AG04450 (cell line): ENCODE measurements around the gene DEFB132. TPM values are rescaled to one million over a fixed set of nuclear protein-coding genes. Genes with fewer than 3 reads are reported as not detected.

Experiments used
- CTCF ChIA-PET: fragments of 300-600, 350-600 bp; formaldehyde crosslinking; extraction: SDS; loops from one replicate; lab custom pipeline; 2022; ENCODE audit warnings: antibody characterized with exemption, inconsistent platforms; lab: Charles Lee
- POLR2A ChIA-PET: fragments of 350-600 bp; formaldehyde crosslinking; extraction: SDS; loops from one replicate; lab custom pipeline; 2021; ENCODE audit warnings: antibody characterized with exemption, inconsistent platforms; lab: Yijun Ruan, JAX
- DNase-seq: peaks from one replicate; pipeline ENCODE4 v3.0.0-alpha.2; 2011; ENCODE audit warnings: low read depth, low spot score
- H3K27ac ChIP-seq: one replicate; pipeline ENCODE4 v1.5.1; 2012; ENCODE audit warnings: low read depth, low read length, control low read depth
- H3K27me3 ChIP-seq: one replicate; pipeline ENCODE4 v1.6.0; 2012; ENCODE audit warnings: low read length; ENCODE audit not compliant: control insufficient read depth, insufficient read depth
- H3K4me3 ChIP-seq: 2 replicates; pipeline ENCODE4 v1.5.1; 2011; ENCODE audit warnings: mild to moderate bottlenecking, low read depth, low read length, control low read depth
- H3K9me3 ChIP-seq: 2 replicates; pipeline ENCODE4 v1.5.1; 2012; ENCODE audit warnings: low read length; ENCODE audit not compliant: control insufficient read depth, insufficient read depth
- polyA plus RNA-seq: library from polyadenylated mRNA; depleted of rRNA; stranded (reverse); fragments of >200 nt; gene quantifications from 2 replicates; pipeline ENCODE4 v1.2.3, GENCODE V29; 2011
- TF ChIP-seq, protein P1 (sequence below): IDR thresholded peaks from 2 replicates; pipeline ENCODE4 v1.5.1; 2011; ENCODE audit warnings: low read depth, low read length, control low read depth, inconsistent platforms

Gene DEFB132
- polyA plus RNA-seq, 1 experiment: not detected

DNA sequence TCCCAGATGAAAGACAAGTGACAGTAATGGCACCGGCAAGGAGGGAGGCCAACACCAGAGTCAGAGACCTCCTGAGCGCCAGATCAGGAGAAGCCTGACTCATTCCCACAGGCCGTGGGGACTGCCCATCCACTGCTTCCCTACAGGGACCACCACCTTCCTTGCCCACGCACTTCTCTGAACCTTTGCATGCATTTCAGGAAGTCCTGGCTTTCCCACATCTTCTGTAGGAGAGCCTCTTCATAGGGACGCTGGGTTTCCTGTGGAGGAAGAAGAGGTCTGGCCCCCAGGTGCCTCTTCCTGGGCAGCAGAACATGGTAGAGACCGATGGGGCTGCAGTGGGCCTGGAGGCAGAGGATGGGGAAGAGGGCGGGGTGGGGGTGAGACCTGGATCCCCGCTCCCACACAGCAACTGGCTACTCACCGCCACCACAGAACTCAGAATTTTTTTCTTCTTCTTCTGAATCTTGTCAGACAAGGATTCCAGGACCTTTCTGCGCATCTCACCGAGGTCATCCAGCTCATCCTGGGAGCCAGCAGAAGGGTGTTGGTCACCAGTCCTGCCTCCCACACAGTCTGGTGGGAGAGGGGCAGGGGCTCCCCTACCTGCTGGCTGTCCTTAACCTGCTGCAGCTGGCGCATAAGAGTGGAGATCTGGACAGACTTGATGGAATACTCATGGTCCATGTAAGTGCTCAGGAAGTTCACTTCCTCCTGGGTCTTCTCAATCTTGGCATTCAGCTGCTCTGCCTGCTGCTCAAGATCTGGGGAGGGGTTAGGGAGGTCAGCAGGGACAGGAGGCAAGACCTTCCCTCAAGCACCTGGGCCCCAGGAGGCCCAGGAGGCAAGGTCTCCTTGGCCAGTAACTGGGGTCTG is 19.3 kb downstream of the DEFB132 start:
- TF ChIP-seq, protein P1, sequence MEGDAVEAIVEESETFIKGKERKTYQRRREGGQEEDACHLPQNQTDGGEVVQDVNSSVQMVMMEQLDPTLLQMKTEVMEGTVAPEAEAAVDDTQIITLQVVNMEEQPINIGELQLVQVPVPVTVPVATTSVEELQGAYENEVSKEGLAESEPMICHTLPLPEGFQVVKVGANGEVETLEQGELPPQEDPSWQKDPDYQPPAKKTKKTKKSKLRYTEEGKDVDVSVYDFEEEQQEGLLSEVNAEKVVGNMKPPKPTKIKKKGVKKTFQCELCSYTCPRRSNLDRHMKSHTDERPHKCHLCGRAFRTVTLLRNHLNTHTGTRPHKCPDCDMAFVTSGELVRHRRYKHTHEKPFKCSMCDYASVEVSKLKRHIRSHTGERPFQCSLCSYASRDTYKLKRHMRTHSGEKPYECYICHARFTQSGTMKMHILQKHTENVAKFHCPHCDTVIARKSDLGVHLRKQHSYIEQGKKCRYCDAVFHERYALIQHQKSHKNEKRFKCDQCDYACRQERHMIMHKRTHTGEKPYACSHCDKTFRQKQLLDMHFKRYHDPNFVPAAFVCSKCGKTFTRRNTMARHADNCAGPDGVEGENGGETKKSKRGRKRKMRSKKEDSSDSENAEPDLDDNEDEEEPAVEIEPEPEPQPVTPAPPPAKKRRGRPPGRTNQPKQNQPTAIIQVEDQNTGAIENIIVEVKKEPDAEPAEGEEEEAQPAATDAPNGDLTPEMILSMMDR: no peak
- DNase-seq: no peak
- no peaks in the 10 kb centered on the region for H3K27me3 ChIP-seq
- H3K4me3 ChIP-seq: no peak overlapping the region
- CTCF ChIA-PET: no interaction called here
- no peaks in the 10 kb centered on the region; the same call in 1 of the 2 replicates for H3K9me3 ChIP-seq
- no peak overlapping the region for H3K27ac ChIP-seq
- POLR2A ChIA-PET: no interaction called here

- Histone ChIP-seq H3K27ac (no peak overlapping the region), H3K27me3 (no peaks in the 10 kb centered on the region), H3K4me3 (no peak overlapping the region), H3K9me3 (no peaks in the 10 kb centered on the region; the same call in 1 of the 2 replicates)
- no peak for DNase-seq
- ChIA-PET CTCF (no interaction called here), POLR2A (no interaction called here)
- TF ChIP-seq, protein P1: no peak
Observed at GRCh38 chr20:277496-277781, 19.9 kb downstream of the DEFB132 start.

DNA sequence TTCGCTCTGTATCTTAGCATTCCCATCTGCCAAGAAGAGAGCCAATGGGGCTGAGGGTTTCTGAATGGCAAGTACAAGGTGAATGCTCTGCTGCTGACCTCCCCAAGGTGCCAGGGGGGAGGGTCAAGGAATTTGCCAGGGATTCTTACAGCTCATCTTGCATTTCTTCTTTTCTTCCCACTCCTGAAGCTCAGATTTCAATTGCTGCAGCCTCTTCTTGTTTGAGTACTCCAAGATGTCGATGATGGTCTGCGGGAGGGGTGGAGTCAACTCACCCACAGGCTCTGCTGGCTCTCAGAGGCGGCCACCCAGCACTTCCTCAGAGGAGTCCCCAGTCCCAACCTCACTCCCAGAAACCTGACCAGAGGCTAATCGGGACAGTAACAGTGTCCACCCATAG is 20.7 kb downstream of the DEFB132 start:
- no peak overlapping the region for H3K4me3 ChIP-seq
- no peak overlapping the region for H3K27ac ChIP-seq
- no peaks in the 10 kb centered on the region; the same call in 1 of the 2 replicates for H3K9me3 ChIP-seq
- no peak for DNase-seq
- TF ChIP-seq, protein P1: no peak
- ChIA-PET CTCF (interaction anchor here (0.7 kb wide), 1 partner anchor 19 kb away, joined by 3 read pairs; no protein-coding TSS in a partner anchor), POLR2A (no interaction called here)
- H3K27me3 ChIP-seq: no peaks in the 10 kb centered on the region

DNA sequence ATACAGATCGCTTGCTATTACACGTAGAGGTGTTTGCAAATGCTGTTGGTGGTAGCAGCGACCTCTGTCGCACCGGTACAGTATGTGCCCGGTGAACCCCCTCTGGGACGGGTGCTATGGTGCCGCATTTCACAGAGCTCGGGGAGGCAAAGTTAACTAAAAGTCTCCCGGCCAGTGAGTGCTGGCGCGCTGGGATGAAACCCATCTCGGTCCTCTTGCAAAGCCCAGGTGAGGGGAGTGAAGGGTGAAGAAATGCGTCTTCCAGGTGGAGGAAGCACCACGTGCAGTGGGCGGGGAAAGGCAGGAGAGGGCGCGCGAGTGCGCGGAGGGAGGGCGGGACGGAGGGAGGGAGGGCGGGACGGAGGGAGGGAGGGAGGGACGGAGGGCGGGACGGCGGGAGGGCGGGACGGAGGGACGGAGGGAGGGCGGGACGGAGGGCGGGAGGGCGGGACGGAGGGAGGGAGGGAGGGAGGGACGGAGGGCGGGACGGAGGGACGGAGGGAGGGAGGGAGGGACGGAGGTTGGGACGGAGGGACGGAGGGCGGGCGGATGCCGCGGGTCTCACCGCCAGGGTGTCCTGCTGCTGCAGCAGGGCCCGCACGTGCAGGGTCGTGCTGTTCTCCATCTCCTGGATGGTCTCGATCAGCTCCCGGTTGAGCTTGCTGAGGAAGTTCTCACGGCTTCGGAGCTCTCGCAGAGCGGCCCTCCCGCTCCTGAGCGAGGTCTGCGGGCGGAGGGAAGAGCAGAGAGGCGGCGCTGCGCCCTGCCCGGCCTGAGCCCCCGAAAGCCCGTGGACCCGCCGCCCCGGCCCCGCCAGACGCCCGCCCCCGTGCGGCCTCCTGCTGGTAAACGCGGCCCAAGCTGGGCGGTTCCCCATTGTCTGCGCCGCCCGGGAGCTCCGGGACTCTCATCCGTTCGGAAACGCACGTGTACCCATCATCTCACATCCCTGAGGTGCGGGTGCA is 21.4 kb downstream of the DEFB132 start:
- no peak overlapping the region for H3K4me3 ChIP-seq
- H3K9me3 ChIP-seq: no peaks in the 10 kb centered on the region; the same call in 1 of the 2 replicates
- TF ChIP-seq, protein P1: no peak
- POLR2A ChIA-PET: no interaction called here
- H3K27me3 ChIP-seq: no peaks in the 10 kb centered on the region
- no peak for DNase-seq
- CTCF ChIA-PET: interaction anchor here (0.7 to 0.8 kb wide), 2 partner anchors 13 to 20 kb away, joined by 3 to 4 read pairs; no protein-coding TSS in a partner anchor
- H3K27ac ChIP-seq: no peak overlapping the region
